HL-60/S4 (cell line): ENCODE results near the gene ARPC5.
"Not testable (repeated sequence)": the region's sequence is repeated elsewhere in the genome, so short reads cannot be mapped to it uniquely, and the experiment has no call there.

ENCODE experiments used
- in situ Hi-C: fragments of 300-500 bp; cut with MboI; formaldehyde crosslinking; loops from 2 replicates; pipeline ENCODE4 v1.14.3; 2022; ENCODE audit warnings: low sequenced_read_pairs

The ARPC5 gene

DNA sequence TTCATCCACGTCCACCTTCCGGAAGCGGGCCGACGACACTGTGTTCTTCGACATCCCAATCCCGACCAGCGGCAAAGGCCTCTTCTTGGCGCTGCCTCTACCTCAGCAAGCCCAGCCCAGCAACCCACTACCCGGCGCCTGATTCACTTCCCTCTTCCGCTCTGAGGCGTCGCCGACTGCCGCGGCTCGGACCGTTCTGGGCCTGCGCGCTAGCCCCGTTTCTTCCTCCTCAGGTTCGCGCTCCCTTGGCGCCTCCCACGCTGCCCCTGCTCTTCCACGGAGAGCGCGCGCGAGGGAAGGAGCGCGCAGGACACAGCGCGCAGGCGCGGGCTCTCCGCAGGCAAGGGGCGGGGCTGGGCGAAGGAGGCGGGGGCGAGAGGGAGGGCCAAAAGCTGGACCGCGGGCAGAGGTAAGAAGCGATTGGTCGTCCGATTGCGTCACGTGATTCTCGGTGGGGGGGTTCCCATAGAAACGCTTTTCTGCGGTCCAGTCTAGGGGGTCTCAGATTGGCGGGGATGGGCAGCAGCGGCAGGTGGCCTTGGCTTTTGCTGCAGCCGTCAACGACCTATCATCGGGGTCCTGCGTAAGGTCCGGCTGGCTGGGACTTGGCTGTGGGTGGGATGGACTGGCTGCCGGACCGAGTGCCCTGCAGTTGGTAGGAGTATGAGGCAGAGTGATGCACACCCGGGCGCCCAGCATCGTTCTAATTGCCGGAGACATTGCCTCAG lies at the start of gene ARPC5:
ARPC5 (minus strand) TSS at position 178 of the 728 bp plus-strand sequence; CDS start at position 54, 124 bp downstream.
- in situ Hi-C loops, result no loop called here

DNA sequence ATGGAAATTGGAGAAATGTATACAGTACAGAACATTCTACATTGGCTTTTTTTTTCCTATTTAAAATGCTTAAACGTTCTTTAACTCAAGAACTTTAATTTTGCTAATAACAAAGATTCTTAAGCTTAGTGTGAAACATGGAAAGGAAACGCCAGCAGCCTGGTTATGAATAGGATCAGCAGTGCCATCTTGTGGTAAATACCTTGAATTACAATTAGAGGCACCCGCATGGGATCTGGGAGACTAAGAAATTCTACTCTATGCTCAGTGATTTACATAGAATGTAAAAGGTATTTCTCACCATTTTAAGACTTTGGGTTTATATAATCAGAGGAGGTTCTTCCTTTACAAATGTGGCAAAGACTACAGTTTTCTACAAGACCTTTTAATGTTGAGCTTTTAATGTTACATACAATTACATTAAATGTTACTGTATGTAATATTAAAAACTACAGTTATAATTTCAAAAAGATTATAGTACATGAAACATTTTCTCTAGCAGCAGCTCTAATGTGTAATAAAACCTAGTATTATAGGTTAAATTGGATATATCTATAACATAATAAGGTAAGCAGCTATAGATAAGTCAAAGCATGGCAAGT lies 49.6 kb upstream of the ARPC5 start:
- in situ Hi-C loops, result no loop called here

DNA sequence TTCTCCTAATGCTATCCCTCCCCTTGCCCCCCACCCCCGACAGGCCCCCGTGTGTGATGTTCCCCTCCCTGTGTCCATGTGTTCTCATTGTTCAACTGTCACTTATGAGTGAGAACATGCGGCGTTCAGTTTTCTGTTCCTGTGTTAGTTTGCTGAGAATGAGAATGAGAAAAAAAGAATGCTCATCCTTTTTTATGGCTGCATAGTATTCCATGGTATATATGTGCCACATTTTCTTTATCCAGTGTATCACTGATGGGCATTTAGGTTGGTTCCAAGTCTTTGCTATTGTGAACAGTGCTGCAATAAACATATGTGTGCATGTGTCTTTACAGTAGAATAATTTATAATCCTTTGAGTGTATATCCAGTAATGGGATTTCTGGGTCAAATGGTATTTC lies 43.8 kb upstream of the ARPC5 start:
- in situ Hi-C loops, result not testable (repeated sequence)

DNA sequence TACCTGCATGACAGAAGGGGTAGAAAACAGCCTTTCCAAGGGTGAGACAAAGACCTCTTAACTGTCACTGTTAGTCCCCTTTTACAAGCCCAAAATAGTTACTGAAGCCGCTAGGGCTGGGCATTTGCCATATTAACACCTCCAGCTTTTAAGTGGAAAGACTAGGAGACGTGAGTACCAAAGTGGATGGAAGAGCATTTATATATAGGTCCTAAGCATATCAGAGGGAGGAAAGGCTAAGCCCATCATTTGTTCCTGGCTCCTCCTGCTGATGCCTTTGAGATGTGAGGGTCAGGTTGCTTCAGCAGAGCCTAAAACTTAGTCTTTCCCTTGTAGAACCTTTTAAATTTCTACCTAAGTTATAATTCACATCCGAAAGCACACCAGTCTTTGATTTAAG lies 43.2 kb upstream of the ARPC5 start:
- in situ Hi-C loops, result no loop called here

DNA sequence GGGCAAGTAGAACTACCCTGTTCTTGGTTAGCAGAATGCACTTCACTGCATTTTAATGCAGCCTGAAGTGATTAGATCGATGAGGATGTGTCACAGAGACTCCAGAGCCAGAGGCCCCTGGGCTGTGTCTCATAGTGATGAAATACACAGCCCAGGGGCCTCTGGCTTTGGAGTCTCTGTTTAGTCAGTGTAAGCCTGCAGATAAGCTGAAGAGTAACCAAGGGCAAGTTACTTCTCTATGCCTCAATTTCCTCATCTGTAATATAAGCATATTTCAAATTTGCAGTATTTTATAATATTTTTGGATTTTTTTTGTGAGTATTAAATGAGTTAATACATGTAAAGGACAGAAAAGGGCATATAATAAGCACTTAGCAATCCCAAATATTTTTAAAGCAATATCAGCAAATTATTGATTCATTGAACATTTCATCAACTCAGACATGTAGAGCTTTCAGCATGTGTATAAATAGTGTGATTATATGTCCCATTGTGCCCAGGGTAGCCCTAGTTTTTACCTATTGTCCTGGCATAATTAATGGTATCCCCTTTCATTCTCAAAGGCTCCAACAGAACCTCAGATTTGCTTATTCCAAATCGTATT lies 41.1 kb upstream of the ARPC5 start:
- in situ Hi-C loops, result no loop called here

DNA sequence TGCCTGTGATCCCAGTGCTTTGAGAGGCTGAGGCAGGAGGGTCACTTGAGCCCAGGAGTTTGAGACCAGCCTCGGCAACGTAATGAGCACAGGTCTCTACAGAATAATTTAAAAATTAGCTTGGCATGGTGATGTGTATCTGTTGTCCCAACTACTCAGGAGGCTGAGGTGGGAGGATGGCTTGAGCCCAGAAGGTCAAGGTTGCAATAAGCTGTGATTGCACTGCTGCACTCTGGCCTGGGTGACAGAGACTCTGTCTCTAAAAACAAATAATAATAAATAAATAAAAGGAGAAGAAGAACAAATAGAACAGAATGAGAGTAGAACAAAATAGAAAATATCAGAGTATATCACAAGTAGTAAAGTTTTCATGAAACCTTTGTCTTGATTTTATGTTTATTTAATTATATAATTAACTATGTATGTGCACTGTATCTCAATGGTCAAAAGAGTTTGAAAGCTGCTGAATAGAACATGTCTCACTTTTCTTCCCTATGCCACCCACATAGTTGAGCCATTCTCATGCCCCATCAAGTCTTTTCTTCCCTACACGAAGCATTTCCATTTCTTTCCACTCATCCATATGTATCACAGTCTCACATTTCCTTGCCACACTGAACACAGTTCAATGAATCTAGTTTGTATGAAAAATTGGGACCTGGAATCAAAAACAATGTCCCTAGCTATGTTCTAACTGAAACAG lies 40.5 kb upstream of the ARPC5 start:
- in situ Hi-C loops, result no loop called here

DNA sequence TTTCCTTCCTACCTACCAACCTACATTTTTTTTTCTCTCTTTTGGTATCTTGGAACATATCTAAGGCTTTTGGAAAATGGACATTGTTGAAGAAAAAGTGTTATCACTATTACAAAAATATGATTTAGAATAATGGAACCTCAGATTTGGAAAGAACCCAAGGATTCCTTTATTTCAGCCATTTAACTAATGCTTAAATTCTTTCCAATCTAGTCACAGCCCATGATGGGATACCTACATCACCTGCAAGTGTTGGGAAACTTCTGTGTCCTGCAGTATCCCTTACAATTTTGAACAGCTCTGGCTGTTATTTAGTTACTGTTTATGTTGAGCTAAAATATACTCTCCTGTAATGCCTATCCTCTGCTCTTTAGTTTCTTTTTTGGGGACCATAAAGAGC lies 39.8 kb upstream of the ARPC5 start:
- in situ Hi-C loops, result no loop called here

DNA sequence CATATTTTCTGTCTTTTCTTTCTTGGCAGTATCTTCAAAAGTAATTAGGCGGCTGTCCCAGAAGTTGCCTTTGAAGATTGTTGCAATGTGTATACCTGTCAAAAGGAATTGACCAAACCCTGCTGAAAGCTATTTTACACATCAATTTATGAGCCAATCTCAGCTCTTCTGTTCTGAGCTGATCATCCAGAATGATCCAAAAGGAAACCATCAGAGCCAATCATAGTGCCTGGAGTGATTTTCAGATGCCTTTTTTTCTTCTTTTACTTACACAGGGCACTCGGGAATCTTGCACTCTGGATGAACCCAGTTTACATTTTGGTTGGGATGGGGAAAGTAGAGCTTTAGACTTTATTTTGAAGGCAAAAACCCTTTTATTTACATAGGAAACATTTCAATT lies 39.3 kb upstream of the ARPC5 start:
- in situ Hi-C loops, result loop anchor here (25.0 kb wide), 2 partner anchors 237 to 537 kb away; no protein-coding TSS in a partner anchor

DNA sequence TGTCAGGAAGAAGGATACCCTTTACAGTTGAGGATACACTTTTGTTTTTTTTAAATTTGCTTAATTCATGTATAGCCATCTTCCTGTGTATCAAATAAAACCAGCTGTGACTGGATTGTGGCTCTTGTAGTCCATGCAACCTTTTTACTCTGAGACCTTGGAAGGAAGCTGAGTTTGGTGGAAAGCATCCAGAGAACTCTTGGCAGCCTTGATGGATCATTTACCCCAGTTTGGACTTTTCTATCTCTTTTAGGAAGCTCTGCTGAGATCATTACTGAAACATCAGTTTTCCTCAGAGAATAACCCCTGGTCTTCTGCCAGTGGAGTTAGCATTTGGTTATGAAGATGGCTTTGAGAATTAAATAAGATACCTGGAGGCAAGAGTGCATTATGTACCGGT lies 38.8 kb upstream of the ARPC5 start:
- in situ Hi-C loops, result loop anchor here (25.0 kb wide), 2 partner anchors 238 to 538 kb away; no protein-coding TSS in a partner anchor

DNA sequence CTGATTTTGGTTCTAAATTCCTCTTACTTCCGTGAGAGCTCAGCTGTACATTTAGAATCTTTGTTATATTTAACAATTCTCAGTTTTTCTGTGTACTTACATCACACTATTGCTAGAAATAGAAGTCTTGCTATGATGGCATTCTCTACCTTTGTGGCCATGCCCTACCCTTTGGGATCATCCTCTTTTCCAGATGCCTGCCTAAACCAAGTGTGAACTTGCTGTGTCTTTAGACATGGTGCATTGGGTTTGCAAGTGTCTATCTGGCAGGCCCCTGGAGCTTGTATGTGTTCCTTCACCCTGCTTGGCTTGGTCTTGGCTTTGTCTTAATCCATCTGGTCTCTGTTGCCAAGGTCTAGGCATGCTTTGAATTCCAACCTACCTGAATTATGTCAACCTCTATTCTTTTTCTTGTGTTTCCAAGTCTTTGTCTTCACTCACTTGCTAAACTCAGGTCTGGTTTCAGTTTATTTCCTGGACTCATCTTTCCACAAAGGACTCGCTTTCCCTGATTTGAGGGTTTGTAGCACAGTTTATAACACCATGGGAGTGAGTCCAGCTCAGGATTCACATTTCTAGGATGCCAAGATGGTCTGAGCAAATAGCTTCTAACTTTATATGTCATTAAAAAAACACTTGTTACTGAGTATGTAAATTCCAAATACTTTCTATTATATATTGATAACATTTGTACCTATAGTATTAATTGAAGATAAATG lies 38.2 kb upstream of the ARPC5 start:
- in situ Hi-C loops, result loop anchor here (25.0 kb wide), 2 partner anchors 239 to 539 kb away; no protein-coding TSS in a partner anchor

DNA sequence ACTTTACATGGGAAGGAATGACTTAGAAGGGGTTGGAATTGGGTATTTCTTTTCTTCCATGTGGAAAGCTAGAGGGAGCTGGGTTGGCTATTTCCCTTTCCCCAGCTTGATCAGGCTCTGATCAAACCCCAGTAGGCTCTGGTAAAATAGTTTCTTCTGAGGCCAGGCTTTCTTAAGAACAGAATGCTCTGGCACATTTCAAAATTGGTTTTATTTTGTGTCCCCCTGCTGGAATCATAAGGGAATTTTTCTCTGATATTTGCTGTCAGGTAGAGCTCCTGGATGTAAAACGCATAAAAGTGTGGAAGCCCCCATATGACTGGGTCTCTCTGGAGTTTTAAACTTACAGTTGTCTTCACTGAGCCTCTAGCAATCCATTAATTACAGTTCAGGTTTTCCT lies 34.6 kb upstream of the ARPC5 start:
- in situ Hi-C loops, result loop anchor here (25.0 kb wide), 2 partner anchors 242 to 542 kb away; no protein-coding TSS in a partner anchor

DNA sequence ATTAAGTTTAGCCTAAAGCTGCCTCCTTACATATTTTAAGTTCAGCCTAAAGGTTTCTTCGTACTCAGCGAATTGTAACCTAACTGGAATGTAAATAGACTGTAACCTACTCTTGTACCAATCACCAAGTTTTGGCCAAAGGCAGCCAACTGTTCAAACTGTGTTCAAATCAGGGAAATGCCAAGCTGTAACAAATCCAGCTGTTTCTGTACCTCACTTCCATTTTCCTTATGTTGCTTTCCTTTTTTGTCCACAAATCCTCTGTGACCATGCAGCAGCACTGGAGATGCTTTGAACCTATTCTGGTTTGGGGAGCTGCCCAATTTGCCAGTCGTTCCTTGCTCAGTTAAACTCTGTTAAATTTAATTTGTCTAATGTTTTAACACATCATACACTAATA lies 20.8 kb upstream of the ARPC5 start:
- in situ Hi-C loops, result loop anchor here (25.0 kb wide), 2 partner anchors 256 to 556 kb away; no protein-coding TSS in a partner anchor

DNA sequence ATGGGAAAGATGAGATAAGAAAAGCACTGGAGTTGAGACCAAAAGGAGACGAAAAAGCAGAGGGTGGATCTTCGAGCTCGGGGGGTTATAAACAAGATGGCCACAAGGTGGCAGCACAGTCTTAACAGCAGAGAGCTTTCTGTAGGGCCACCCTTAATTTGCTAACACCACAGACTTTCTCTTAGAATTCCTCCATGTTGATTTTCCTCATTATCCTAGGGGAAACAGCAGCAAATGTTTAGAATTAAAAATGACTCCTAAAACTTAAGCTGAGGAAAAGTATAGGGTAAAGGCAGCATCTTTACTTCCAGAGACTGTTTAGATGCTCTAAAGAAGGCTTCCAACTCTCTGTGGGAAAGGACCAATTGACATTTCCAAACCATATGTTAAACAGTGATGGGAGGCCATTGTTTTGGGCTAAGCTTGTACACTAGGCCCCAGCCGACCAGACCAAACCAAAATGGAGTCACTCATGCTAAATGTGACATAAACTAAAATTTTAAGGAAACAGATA lies 20.0 kb upstream of the ARPC5 start:
- in situ Hi-C loops, result loop anchor here (25.0 kb wide), 2 partner anchors 257 to 557 kb away; no protein-coding TSS in a partner anchor

DNA sequence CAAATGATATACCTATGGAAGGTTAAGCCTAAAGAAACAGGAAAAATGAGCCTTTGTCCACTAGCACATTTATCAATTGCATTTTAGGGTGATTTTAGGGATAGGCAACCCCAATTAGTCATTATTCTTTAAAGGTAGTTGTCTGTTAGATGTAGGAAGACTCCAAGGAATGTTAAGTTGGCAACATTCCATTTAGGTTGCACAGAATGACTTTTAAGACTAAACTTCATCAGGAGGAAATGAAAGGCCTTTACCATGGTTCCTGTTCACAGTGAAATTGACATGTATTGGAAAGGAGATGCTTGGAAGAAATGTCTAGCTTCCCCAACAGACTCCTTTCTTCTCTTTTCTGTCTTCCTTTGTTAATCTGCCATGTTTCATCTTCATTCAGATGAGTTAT lies 19.1 kb upstream of the ARPC5 start:
- in situ Hi-C loops, result loop anchor here (25.0 kb wide), 2 partner anchors 258 to 558 kb away; no protein-coding TSS in a partner anchor

DNA sequence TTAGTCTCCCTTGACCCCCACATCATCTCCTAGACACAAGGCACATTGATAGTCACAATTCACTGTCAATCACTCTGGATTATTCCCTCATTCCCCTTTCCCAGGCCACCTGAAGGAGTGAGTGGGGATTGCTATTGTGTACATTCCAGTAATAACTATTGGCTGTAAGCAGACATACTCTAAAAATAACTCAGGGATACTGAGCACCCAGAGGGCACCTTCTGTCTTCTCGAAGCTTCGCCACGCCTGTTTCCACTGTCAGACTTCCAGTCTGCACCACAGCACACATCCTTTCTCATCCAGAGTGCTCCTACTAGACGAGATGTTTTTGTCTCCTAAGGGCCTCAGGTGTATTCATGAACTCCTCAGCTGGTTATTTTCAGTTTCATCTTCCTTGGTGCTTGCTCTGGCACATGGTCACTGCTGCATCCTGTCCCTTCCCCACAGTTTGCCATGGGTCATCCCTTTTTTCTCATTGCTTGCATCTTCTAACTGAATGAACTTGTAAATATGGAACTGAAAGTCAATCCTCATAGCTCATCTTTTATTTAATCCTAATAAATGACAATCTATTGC lies 18.4 kb upstream of the ARPC5 start:
- in situ Hi-C loops, result loop anchor here (25.0 kb wide), 2 partner anchors 258 to 558 kb away; no protein-coding TSS in a partner anchor

DNA sequence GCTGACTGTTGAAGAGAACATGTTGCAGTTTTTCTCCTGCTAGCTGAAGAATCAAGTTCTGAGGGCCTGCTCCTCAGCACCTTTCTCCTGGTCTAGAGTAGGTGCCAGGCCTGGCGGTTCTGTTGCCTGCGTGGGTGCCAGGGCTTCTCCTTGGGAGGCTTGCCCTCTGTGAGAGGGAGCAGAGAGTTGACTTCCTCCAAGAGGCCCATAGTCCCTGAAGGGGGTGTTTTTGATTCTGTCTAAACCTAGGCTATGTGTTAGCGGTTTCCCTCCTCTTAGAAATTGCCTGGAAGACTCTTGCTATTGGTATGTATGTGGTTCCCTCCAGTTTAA lies 17.8 kb upstream of the ARPC5 start:
- in situ Hi-C loops, result loop anchor here (25.0 kb wide), 2 partner anchors 259 to 559 kb away; no protein-coding TSS in a partner anchor

DNA sequence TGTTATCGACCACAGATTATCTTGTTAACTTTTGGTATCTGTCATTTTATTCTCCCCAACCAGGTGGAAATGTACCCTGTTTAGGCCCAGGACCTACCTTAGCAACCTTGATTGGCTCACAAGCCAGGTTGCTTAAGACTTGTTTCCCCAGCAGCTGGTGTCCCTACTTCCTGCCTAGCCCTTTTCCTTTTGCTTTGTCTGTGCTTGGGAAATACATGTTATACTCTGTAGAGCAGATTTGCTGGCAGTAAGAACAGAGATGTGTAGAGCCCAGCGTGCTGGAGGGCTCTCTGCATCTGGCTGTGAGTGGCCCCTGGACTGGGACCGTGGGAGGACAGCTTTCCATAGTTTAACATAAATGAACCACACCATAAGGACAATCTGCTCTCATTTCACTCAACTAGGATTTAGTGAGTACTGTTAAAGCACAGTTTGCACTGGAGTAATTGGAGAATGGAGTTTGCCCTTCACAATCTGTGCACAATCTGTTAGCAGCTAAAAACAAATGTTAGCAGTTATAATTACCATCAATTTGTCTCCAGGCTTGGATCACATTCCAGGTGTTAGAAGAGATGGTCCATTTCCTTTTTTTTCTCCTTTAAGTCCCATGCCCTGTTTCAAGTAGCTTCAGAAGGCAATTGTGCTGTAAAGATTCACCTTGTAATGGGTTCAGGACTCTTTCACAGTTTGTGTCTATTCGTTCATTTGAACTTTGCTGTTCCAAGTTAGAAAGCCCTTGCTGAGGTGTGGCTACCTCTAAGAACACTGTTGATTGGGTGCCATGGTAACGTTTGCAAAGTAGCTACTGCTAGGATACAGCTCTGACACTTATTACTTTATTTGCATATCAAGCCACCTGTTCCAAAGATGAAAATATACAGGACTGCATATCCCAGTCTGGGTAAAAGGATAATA lies 17.2 kb upstream of the ARPC5 start, which contains the start of gene APOBEC4:
APOBEC4 (minus strand) TSS at position 770 of the 915 bp plus-strand sequence. CDS start 4,535 bp downstream, outside the sequence.
- in situ Hi-C loops, result loop anchor here (25.0 kb wide), 2 partner anchors 259 to 559 kb away; no protein-coding TSS in a partner anchor

DNA sequence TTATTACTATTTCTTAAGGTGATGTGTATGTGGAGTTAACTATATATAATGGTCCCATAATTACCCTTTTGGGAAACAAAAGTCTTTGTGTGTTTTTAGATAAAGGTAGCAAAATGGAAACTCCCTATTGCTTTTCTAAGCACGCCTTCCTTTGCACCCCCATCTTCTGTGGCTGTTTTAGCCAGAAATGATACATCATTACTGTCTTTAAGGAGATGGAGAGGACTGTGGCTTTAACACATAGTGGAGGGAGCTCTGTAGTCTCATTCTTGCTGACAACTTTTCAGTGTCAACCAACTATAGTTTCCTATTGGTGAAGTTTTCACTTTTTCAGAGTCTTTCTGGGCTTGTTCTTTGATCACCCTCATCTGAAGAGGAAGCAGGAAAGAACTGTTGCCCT lies 16.5 kb upstream of the ARPC5 start:
- in situ Hi-C loops, result loop anchor here (25.0 kb wide), 2 partner anchors 260 to 560 kb away; no protein-coding TSS in a partner anchor
